HepG2 (cell line): Measurements from ENCODE around the gene MRPL10. TPM values are rescaled to one million over a fixed set of nuclear protein-coding genes. Genes with fewer than 3 reads are reported as not detected.

Experiments
- NFIC ChIP-seq: IDR thresholded peaks from 2 replicates; pipeline ENCODE4 v1.6.1; 2012; ENCODE audit warnings: mild to moderate bottlenecking, low read length, inconsistent platforms
- PTBP1 ChIP-seq: fragments of 200-400 bp; formaldehyde crosslinking; IDR thresholded peaks from 2 replicates; pipeline ENCODE4 v1.6.1; 2018; ENCODE audit warnings: low read length, low read depth; ENCODE audit not compliant: poor library complexity, severe bottlenecking
- ZNF619 ChIP-seq: sonication (generic); formaldehyde crosslinking; IDR thresholded peaks from 2 replicates; pipeline ENCODE4 v1.4.0; 2020; ENCODE audit warnings: mild to moderate bottlenecking, missing genetic modification reagents
- polyA plus RNA-seq, 8 experiments: library from polyadenylated mRNA; depleted of rRNA in 3 of 8; stranded (reverse) in 7 of 8; unstranded in 1 of 8; fragments of >200 nt; fragmentation: Illumina TruSeq in 4 of 8; extraction: Trizol in 4 of 8; gene quantifications; 2 replicates each; pipeline versions ENCODE4 v1.2.1 to v1.2.3, GENCODE V29; 2011 to 2016; ENCODE audit warnings: low read depth in 4 of 8, missing spikeins in 1 of 8, mixed read lengths in 1 of 8; ENCODE audit not compliant: insufficient read depth in 1 of 8
- total RNA-seq, 5 experiments: library from RNA; depleted of rRNA; stranded (reverse); fragments of >200 nt; fragmentation: Illumina TruSeq; extraction: Trizol; gene quantifications; 2 replicates each; pipeline ENCODE4 v1.2.3, GENCODE V29; 2016; ENCODE audit warnings: low read depth in 1 of 5
- TF ChIP-seq, protein P1 (sequence below): sonication (generic); formaldehyde crosslinking; IDR thresholded peaks from 2 replicates; pipeline ENCODE4 v1.5.1; 2020; ENCODE audit warnings: missing genetic modification reagents, mild to moderate bottlenecking, borderline replicate concordance
- TF ChIP-seq, protein P2 (sequence below), 2 experiments: sonication (generic) in 1 of 2; formaldehyde crosslinking in 1 of 2; IDR thresholded peaks; 2 replicates each; pipeline versions ENCODE4 v1.5.1 to v1.6.1; 2011 to 2020; ENCODE audit warnings: borderline replicate concordance in 1 of 2, low read depth in 1 of 2, low read length in 1 of 2, mild to moderate bottlenecking in 1 of 2, missing genetic modification reagents in 1 of 2, moderate library complexity in 1 of 2
- TF ChIP-seq, protein P3 (sequence below): IDR thresholded peaks from 2 replicates; pipeline ENCODE4 v1.6.1; 2012; ENCODE audit warnings: low read depth, low read length, improper control_type of control experiment
- TF ChIP-seq, protein P4 (sequence below): sonication (generic); formaldehyde crosslinking; IDR thresholded peaks from 2 replicates; pipeline ENCODE4 v1.4.0; 2020; ENCODE audit warnings: missing genetic modification reagents

The MRPL10 gene
- total and polyA plus RNA-seq, 2 of the 13 experiments (the other 11 are each of a cell fraction or from before 2014, with no cell fraction given), result 56.7 to 149 TPM

DNA sequence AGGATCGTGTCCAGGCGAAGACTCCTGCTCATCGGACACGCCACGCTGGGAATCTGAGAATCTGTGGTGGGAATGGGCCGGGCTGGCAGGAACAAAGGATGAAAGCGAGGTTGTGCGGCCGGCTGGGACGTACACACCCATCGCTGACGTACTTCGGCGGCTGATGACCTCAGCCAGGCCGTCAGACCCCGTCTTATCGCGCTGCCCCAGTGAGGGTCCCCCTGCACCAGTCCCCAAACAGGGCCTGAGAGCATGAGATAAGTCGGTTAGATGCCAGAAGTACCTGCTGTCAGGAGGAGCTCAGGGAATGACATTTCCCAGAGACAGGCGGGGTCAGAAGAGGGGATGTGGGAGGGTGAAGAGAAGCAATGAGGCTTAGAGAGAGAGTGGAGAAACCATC, 35.6 kb upstream of the MRPL10 start (continued):
- TF ChIP-seq, protein P1, sequence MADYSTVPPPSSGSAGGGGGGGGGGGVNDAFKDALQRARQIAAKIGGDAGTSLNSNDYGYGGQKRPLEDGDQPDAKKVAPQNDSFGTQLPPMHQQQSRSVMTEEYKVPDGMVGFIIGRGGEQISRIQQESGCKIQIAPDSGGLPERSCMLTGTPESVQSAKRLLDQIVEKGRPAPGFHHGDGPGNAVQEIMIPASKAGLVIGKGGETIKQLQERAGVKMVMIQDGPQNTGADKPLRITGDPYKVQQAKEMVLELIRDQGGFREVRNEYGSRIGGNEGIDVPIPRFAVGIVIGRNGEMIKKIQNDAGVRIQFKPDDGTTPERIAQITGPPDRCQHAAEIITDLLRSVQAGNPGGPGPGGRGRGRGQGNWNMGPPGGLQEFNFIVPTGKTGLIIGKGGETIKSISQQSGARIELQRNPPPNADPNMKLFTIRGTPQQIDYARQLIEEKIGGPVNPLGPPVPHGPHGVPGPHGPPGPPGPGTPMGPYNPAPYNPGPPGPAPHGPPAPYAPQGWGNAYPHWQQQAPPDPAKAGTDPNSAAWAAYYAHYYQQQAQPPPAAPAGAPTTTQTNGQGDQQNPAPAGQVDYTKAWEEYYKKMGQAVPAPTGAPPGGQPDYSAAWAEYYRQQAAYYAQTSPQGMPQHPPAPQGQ (CRISPR knock-in tag), result no peak
- TF ChIP-seq, protein P2, sequence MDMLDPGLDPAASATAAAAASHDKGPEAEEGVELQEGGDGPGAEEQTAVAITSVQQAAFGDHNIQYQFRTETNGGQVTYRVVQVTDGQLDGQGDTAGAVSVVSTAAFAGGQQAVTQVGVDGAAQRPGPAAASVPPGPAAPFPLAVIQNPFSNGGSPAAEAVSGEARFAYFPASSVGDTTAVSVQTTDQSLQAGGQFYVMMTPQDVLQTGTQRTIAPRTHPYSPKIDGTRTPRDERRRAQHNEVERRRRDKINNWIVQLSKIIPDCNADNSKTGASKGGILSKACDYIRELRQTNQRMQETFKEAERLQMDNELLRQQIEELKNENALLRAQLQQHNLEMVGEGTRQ (IDR thresholded peaks at IDR 0.05; ENCODE audit: low read depth, low read length), result no peak
- TF ChIP-seq, protein P2 (CRISPR knock-in tag; IDR thresholded peaks at IDR 0.05; ENCODE audit: borderline replicate concordance), result no peak
- no peak for TF ChIP-seq PTBP1
- TF ChIP-seq ZNF619, result no peak
- TF ChIP-seq, protein P3, sequence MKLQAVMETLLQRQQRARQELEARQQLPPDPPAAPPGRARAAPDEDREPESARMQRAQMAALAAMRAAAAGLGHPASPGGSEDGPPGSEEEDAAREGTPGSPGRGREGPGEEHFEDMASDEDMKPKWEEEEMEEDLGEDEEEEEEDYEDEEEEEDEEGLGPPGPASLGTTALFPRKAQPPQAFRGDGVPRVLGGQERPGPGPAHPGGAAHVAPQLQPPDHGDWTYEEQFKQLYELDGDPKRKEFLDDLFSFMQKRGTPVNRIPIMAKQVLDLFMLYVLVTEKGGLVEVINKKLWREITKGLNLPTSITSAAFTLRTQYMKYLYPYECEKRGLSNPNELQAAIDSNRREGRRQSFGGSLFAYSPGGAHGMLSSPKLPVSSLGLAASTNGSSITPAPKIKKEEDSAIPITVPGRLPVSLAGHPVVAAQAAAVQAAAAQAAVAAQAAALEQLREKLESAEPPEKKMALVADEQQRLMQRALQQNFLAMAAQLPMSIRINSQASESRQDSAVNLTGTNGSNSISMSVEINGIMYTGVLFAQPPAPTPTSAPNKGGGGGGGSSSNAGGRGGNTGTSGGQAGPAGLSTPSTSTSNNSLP, result no peak
- TF ChIP-seq NFIC, result no peak
- TF ChIP-seq, protein P4, sequence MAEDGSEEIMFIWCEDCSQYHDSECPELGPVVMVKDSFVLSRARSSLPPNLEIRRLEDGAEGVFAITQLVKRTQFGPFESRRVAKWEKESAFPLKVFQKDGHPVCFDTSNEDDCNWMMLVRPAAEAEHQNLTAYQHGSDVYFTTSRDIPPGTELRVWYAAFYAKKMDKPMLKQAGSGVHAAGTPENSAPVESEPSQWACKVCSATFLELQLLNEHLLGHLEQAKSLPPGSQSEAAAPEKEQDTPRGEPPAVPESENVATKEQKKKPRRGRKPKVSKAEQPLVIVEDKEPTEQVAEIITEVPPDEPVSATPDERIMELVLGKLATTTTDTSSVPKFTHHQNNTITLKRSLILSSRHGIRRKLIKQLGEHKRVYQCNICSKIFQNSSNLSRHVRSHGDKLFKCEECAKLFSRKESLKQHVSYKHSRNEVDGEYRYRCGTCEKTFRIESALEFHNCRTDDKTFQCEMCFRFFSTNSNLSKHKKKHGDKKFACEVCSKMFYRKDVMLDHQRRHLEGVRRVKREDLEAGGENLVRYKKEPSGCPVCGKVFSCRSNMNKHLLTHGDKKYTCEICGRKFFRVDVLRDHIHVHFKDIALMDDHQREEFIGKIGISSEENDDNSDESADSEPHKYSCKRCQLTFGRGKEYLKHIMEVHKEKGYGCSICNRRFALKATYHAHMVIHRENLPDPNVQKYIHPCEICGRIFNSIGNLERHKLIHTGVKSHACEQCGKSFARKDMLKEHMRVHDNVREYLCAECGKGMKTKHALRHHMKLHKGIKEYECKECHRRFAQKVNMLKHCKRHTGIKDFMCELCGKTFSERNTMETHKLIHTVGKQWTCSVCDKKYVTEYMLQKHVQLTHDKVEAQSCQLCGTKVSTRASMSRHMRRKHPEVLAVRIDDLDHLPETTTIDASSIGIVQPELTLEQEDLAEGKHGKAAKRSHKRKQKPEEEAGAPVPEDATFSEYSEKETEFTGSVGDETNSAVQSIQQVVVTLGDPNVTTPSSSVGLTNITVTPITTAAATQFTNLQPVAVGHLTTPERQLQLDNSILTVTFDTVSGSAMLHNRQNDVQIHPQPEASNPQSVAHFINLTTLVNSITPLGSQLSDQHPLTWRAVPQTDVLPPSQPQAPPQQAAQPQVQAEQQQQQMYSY, result no peak
